B cell (primary cell): ENCODE results near the gene RNASEH1. TPM values are rescaled to one million over a fixed set of nuclear protein-coding genes. Genes with fewer than 3 reads are reported as not detected.
A peak's percentile ranks its signal among the peaks of the same experiment; 100 is the strongest.

Experiments
- ATAC-seq: fragments of 200-7000 bp; cut with Tn5 transposase; one replicate; pipeline ENCODE4 v1.10.0; 2021; ENCODE audit warnings: low read depth, mild to moderate bottlenecking, moderate number of reproducible peaks, moderate library complexity
- CTCF ChIA-PET: fragments of 350-600 bp; sonication (Branson Sonifier 250); formaldehyde crosslinking; loops from one replicate; lab custom pipeline; 2021; ENCODE audit warnings: antibody characterized with exemption, inconsistent platforms; lab: Charles Lee
- POLR2A ChIA-PET: fragments of 350-600 bp; sonication (Branson Sonifier 250); formaldehyde crosslinking; loops from one replicate; lab custom pipeline; 2021; ENCODE audit warnings: antibody characterized with exemption; lab: Charles Lee
- DNase-seq: peaks from one replicate; pipeline ENCODE4 v3.0.0; 2013
- H2AFZ ChIP-seq: 2 replicates; pipeline ENCODE4 v1.6.1; 2012; ENCODE audit warnings: mild to moderate bottlenecking, low read depth, low read length; ENCODE audit not compliant: insufficient read depth, poor library complexity, severe bottlenecking
- H3K27ac ChIP-seq, 2 donors: 1 replicate in 1 of 2; 2 replicates in 1 of 2; pipeline ENCODE4 v1.5.1; 2012 to 2013; ENCODE audit warnings: low read length in 2 of 2, mild to moderate bottlenecking in 2 of 2, moderate library complexity in 1 of 2
- H3K27me3 ChIP-seq, 4 experiments: fragments of 200-600 bp in 1 of 4; sonication (generic) in 1 of 4; replicated peaks in 1 of 4; 1 replicate in 2 of 4; 2 replicates in 2 of 4; pipeline versions ENCODE4 v1.6.1 to v1.7.0; 2013 to 2016; ENCODE audit warnings: low read length in 3 of 4, mild to moderate bottlenecking in 2 of 4, mixed read lengths in 1 of 4, moderate library complexity in 1 of 4; ENCODE audit not compliant: insufficient read depth in 4 of 4, control insufficient read depth in 3 of 4; ENCODE audit errors: control extremely low read depth in 1 of 4
- H3K36me3 ChIP-seq, 2 experiments: replicated peaks in 1 of 2; 1 replicate in 1 of 2; 2 replicates in 1 of 2; pipeline versions ENCODE4 v1.6.1 to v1.7.1; 2013; ENCODE audit warnings: low read length in 1 of 2; ENCODE audit not compliant: insufficient read depth in 2 of 2, control insufficient read depth in 1 of 2; ENCODE audit errors: control extremely low read depth in 1 of 2, extremely low read depth in 1 of 2
- H3K4me1 ChIP-seq, 2 donors: fragments of 200-600 bp in 1 of 2; sonication (generic) in 1 of 2; 1 replicate in 1 of 2; 2 replicates in 1 of 2; pipeline versions ENCODE4 v1.5.1 to v1.6.1; 2013 to 2017; ENCODE audit warnings: low read length in 2 of 2; ENCODE audit not compliant: control insufficient read depth in 2 of 2, insufficient read depth in 2 of 2
- H3K4me2 ChIP-seq: replicated peaks from 2 replicates; pipeline ENCODE3; 2012; ENCODE audit warnings: mild to moderate bottlenecking, low read depth, low read length; ENCODE audit not compliant: poor library complexity, severe bottlenecking
- H3K4me3 ChIP-seq, 5 experiments: fragments of 200-600 bp in 1 of 5; sonication (generic) in 1 of 5; 1 replicate in 3 of 5; 2 replicates in 2 of 5; pipeline versions ENCODE4 v1.5.1 to v1.7.0; 2011 to 2016; ENCODE audit warnings: low read length in 4 of 5, mild to moderate bottlenecking in 4 of 5, low read depth in 2 of 5, control low read depth in 1 of 5, moderate library complexity in 1 of 5; ENCODE audit not compliant: insufficient read depth in 1 of 5; ENCODE audit errors: control extremely low read depth in 1 of 5, extremely low read depth in 1 of 5
- H3K79me2 ChIP-seq: fragments of 200-600 bp; sonication (generic); one replicate; pipeline ENCODE4 v1.6.0; 2016; ENCODE audit warnings: low read length; ENCODE audit not compliant: control insufficient read depth, insufficient read depth
- H3K9ac ChIP-seq: fragments of 200-600 bp; sonication (generic); 2 replicates; pipeline ENCODE4 v1.6.1; 2017; ENCODE audit warnings: mild to moderate bottlenecking, low read length, moderate library complexity
- H3K9me3 ChIP-seq, 3 donors: one replicate each; pipeline versions ENCODE4 v1.6.1 to v1.7.1; 2013; ENCODE audit warnings: low read length in 2 of 3; ENCODE audit not compliant: control insufficient read depth in 2 of 3, insufficient read depth in 1 of 3; ENCODE audit errors: control extremely low read depth in 1 of 3
- H4K20me1 ChIP-seq: 2 replicates; pipeline ENCODE4 v1.6.0; 2012; ENCODE audit warnings: mild to moderate bottlenecking, low read length; ENCODE audit not compliant: insufficient read depth, control insufficient read depth, poor library complexity, severe bottlenecking
- H3K27ac Mint-ChIP-seq: one replicate; pipeline ENCODE4 v1.8.0; 2021; ENCODE audit warnings: mixed read lengths
- H3K27me3 Mint-ChIP-seq: one replicate; pipeline ENCODE4 v1.8.0; 2021; ENCODE audit warnings: mixed read lengths
- H3K4me1 Mint-ChIP-seq: one replicate; pipeline ENCODE4 v1.8.0; 2021; ENCODE audit warnings: mixed read lengths
- H3K4me3 Mint-ChIP-seq: one replicate; pipeline ENCODE4 v1.8.0; 2021; ENCODE audit warnings: mixed read lengths
- H3K9me3 Mint-ChIP-seq: one replicate; pipeline ENCODE4 v1.8.0; 2022; ENCODE audit warnings: mixed read lengths; ENCODE audit not compliant: insufficient read depth
- EZH2 ChIP-seq: IDR thresholded peaks from 2 replicates; pipeline ENCODE4 v1.6.1; 2012; ENCODE audit warnings: borderline replicate concordance, low read depth, mild to moderate bottlenecking, moderate library complexity, low read length; ENCODE audit not compliant: insufficient read depth, poor library complexity, severe bottlenecking
- WGBS: methylation state at CpG from one replicate; pipeline ENCODE4 v1.1.5; 2013; ENCODE audit warnings: missing lambda C conversion rate; ENCODE audit not compliant: insufficient coverage; 5-methylcytosine and 5-hydroxymethylcytosine counted together
- intact Hi-C: fragments of 100-400 bp; cut with micrococcal nuclease; formaldehyde crosslinking; loops from one replicate; pipeline ENCODE4 v1.10.0; 2022
- polyA plus RNA-seq: library from polyadenylated mRNA; depleted of rRNA; stranded (reverse); fragments of >200 nt; gene quantifications from 2 replicates; pipeline ENCODE4 v1.2.3, GENCODE V29; 2012
- total RNA-seq, 2 donors: library from RNA; stranded (reverse); fragments of 120-200 nt in 1 of 2; gene quantifications; 1 replicate in 1 of 2; 2 replicates in 1 of 2; pipeline versions ENCODE4 v1.2.3 to v1.2.4, GENCODE V29; 2013 to 2022
- TF ChIP-seq, protein P1 (sequence below): fragments of 200-600 bp; IDR thresholded peaks from one replicate; pipeline ENCODE4 v1.8.0; 2022; ENCODE audit warnings: antibody characterized with exemption, mild to moderate bottlenecking

Gene RNASEH1
- total and polyA plus RNA-seq, 2 donors (not counting 1 experiment from before 2014, with no cell fraction given), result 7.2 to 25.1 TPM

DNA sequence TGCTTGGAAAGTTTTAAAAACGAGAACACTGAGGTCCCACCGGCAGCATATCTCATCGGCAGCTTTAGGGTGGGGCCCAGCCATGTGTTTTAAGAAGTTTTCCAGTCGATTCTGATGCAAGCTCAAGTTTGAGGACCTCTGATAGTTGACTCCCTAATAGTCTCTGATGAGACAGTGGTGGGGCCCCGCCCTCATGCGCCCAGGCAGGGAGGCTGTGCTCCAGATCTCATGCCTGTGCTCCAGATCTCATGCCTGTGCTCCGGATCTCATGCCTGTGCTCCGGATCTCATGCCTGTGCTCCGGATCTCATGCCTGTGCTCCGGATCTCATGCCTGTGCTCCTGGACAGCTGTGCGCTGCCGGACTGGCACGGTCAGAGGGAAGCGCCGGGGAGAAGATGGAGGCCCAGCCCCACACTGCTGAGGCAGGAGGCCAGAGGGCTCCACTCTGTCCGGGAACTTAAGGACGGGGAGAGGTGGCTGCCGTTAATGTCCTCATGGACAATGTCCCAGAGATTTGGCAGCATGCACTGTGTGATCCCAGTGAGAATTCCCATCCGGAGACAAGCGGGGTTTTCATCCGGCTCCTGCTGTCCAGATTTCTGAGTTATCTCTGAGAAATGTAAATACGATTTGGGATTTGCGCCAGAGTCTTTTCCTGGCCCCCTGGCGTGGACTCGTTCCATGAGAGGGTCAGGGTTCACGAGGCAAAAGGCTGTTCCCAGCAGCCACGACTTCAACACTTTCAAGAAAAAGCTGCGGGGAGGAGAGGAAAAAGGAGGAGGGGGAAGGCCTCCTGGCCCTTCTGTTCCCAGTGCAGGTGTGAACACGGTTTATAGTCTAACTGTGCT lies 27.4 kb upstream of the RNASEH1 start:
- no peak overlapping the region for H3K27ac Mint-ChIP-seq
- Histone ChIP-seq H3K36me3 (peaks cover 13 to 31% of the 10 kb centered on the region in 2 experiments), H3K9me3 (no peaks in the 10 kb centered on the region), H3K9ac (no peak overlapping the region), H3K4me1 (no peaks in the 10 kb centered on the region), H3K4me2 (no peak overlapping the region), H3K27me3 (no peaks in the 10 kb centered on the region), H3K4me3 (no peak overlapping the region), H4K20me1 (peaks cover 13% of the 10 kb centered on the region), H3K27ac (no peak overlapping the region), H2AFZ (no peak overlapping the region), H3K79me2 (no peaks in the 10 kb centered on the region)
- no peaks in the 10 kb centered on the region for H3K27me3 Mint-ChIP-seq
- ATAC-seq (no peak), DNase-seq (no peak)
- 94% methylated on average over 26 of the region's 29 CpGs for WGBS
- no peak overlapping the region for H3K4me3 Mint-ChIP-seq
- ChIA-PET POLR2A (no interaction called here), CTCF (no interaction called here)
- no peaks in the 10 kb centered on the region for H3K4me1 Mint-ChIP-seq
- H3K9me3 Mint-ChIP-seq, result no peaks in the 10 kb centered on the region
- intact Hi-C loops, result no loop called here
- TF ChIP-seq EZH2, result no peak

GRCh38 chr2:3584608-3585260 lies 26.6 kb upstream of the RNASEH1 start:
- POLR2A ChIA-PET, result no interaction called here
- peaks cover 21% of the 10 kb centered on the region for H4K20me1 ChIP-seq
- Mint-ChIP-seq H3K27ac (peak overlapping the region; percentile 16), H3K4me3 (no peak overlapping the region), H3K4me1 (no peaks in the 10 kb centered on the region), H3K9me3 (no peaks in the 10 kb centered on the region), H3K27me3 (no peaks in the 10 kb centered on the region)
- DNase-seq (no peak), ATAC-seq (no peak)
- CTCF ChIA-PET, result no interaction called here
- intact Hi-C loops, result no loop called here
- WGBS, result 92% methylated on average over 1 of the region's 4 CpGs
- H3K27me3 ChIP-seq, result no peaks in the 10 kb centered on the region
- H3K4me1 ChIP-seq, result no peaks in the 10 kb centered on the region
- H3K27ac ChIP-seq, result no peak overlapping the region
- H3K9ac ChIP-seq, result no peak overlapping the region
- H2AFZ ChIP-seq, result no peak overlapping the region
- H3K9me3 ChIP-seq, result no peaks in the 10 kb centered on the region
- H3K4me3 ChIP-seq, result no peak overlapping the region
- no peaks in the 10 kb centered on the region for H3K79me2 ChIP-seq
- H3K36me3 ChIP-seq, result peaks cover 18 to 38% of the 10 kb centered on the region in 2 experiments
- H3K4me2 ChIP-seq, result no peak overlapping the region
- TF ChIP-seq EZH2, result no peak
- TF ChIP-seq, protein P1, sequence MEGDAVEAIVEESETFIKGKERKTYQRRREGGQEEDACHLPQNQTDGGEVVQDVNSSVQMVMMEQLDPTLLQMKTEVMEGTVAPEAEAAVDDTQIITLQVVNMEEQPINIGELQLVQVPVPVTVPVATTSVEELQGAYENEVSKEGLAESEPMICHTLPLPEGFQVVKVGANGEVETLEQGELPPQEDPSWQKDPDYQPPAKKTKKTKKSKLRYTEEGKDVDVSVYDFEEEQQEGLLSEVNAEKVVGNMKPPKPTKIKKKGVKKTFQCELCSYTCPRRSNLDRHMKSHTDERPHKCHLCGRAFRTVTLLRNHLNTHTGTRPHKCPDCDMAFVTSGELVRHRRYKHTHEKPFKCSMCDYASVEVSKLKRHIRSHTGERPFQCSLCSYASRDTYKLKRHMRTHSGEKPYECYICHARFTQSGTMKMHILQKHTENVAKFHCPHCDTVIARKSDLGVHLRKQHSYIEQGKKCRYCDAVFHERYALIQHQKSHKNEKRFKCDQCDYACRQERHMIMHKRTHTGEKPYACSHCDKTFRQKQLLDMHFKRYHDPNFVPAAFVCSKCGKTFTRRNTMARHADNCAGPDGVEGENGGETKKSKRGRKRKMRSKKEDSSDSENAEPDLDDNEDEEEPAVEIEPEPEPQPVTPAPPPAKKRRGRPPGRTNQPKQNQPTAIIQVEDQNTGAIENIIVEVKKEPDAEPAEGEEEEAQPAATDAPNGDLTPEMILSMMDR, result no peak
